Left lung (tissue), 10 donors: Measurements from ENCODE around the gene ATP1A3. TPM values are rescaled to one million over a fixed set of nuclear protein-coding genes. Genes with fewer than 3 reads are reported as not detected.

ENCODE experiments used
- ATAC-seq: fragments of 200-7000 bp; cut with Tn5 transposase; one replicate; pipeline ENCODE4 v1.9.1; 2020; ENCODE audit warnings: moderate library complexity
- DNase-seq, 4 donors: peaks; one replicate each; pipeline ENCODE4 v3.0.0-alpha.2; 2013 to 2020
- H3K27ac ChIP-seq, 2 donors: fragments of 200-600 bp; sonication (generic) in 1 of 2; one replicate each; pipeline versions ENCODE4 v1.5.0 to v1.8.0; 2020 to 2021
- H3K27me3 ChIP-seq, 2 donors: fragments of 200-600 bp; sonication (generic) in 1 of 2; one replicate each; pipeline versions ENCODE4 v1.5.0 to v1.8.0; 2020 to 2021
- H3K36me3 ChIP-seq, 2 donors: fragments of 200-600 bp; sonication (generic) in 1 of 2; one replicate each; pipeline versions ENCODE4 v1.5.0 to v1.8.0; 2020 to 2021
- H3K4me1 ChIP-seq, 2 donors: fragments of 200-600 bp; one replicate each; pipeline ENCODE4 v1.8.0; 2021
- H3K4me3 ChIP-seq, 2 donors: fragments of 200-600 bp; sonication (generic) in 1 of 2; one replicate each; pipeline versions ENCODE4 v1.5.0 to v1.8.0; 2020 to 2021; ENCODE audit warnings: mild to moderate bottlenecking in 1 of 2
- H3K9me3 ChIP-seq, 2 donors: fragments of 200-600 bp; sonication (generic) in 1 of 2; one replicate each; pipeline versions ENCODE4 v1.5.0 to v1.8.0; 2020 to 2021
- CTCF ChIP-seq, 2 donors: fragments of 200-600 bp; sonication (generic) in 1 of 2; IDR thresholded peaks; one replicate each; pipeline versions ENCODE4 v1.5.0 to v1.8.0; 2021; ENCODE audit warnings: antibody characterized with exemption in 2 of 2
- intact Hi-C, 2 donors: fragments of 100-400 bp; cut with DNase I; formaldehyde crosslinking; loops; one replicate each; pipeline versions ENCODE4 v1.11.2 to v1.14.2; 2022
- polyA plus RNA-seq, 6 donors: library from polyadenylated mRNA; unstranded; fragments of 120-200 nt; gene quantifications; one replicate each; pipeline ENCODE4 v1.2.1, GENCODE V29; 2013; ENCODE audit not compliant: insufficient read length in 6 of 6
- total RNA-seq, 2 donors: library from RNA; stranded (reverse); fragmentation: NEBNext Ultra II Directional; extraction: Animal tissue kit (Norgen Biotek cat#: 25700); gene quantifications; one replicate each; pipeline ENCODE4 v1.2.1, GENCODE V29; 2021
- donor health status: DM: no; HTN: yes; CAD: no.
- donor health status: DM: no; HTN: no; CAD: no.

ATP1A3 gene
- total and polyA plus RNA-seq, 8 donors: 0.20 to 0.86 (median 0.40) TPM; not detected in 3

GRCh38 chr19:41999071-41999877 is 5.2 kb upstream of the ATP1A3 start:
- Histone ChIP-seq H3K4me3 (no peak overlapping the region), H3K9me3 (no peaks in the 10 kb centered on the region), H3K27me3 (peaks cover 35 to 88% of the 10 kb centered on the region in 2 donors), H3K27ac (no peak overlapping the region), H3K36me3 (no peaks in the 10 kb centered on the region), H3K4me1 (peaks cover 0 to 5% of the 10 kb centered on the region in 2 donors)
- intact Hi-C loops: no loop called here
- ATAC-seq (no peak), DNase-seq (peak in 1 of 4 donors; percentile 71)
- no peak for TF ChIP-seq CTCF (IDR thresholded peaks at IDR 0.05)

- peak in 3 of 4 donors; percentile 14 to 82 (median 28) for DNase-seq
- peaks cover 43 to 96% of the 10 kb centered on the region in 2 donors for H3K27me3 ChIP-seq
- peak; percentile 28 to 42 for TF ChIP-seq CTCF (IDR thresholded peaks at IDR 0.05)
- H3K36me3 ChIP-seq: no peaks in the 10 kb centered on the region
- peak; percentile 26 for ATAC-seq
- intact Hi-C loops: no loop called here
- H3K9me3 ChIP-seq: no peaks in the 10 kb centered on the region
- H3K4me1 ChIP-seq: peaks cover 0 to 13% of the 10 kb centered on the region in 2 donors
- H3K27ac ChIP-seq: no peak overlapping the region
- H3K4me3 ChIP-seq: no peak overlapping the region
Observed at GRCh38 chr19:41998246-41999020, 4.4 kb upstream of the ATP1A3 start.

GRCh38 chr19:41997851-41998229 is 3.8 kb upstream of the ATP1A3 start:
- no peak for TF ChIP-seq CTCF (IDR thresholded peaks at IDR 0.05)
- Histone ChIP-seq H3K4me1 (peaks cover 0 to 13% of the 10 kb centered on the region in 2 donors), H3K36me3 (no peaks in the 10 kb centered on the region), H3K4me3 (no peak overlapping the region), H3K27me3 (peaks cover 44 to 100% of the 10 kb centered on the region in 2 donors), H3K9me3 (no peaks in the 10 kb centered on the region), H3K27ac (no peak overlapping the region)
- intact Hi-C loops: no loop called here
- ATAC-seq (no peak), DNase-seq (peak in 1 of 4 donors; percentile 39)

- H3K4me3 ChIP-seq: no peak overlapping the region
- no peak for TF ChIP-seq CTCF (IDR thresholded peaks at IDR 0.05)
- H3K27me3 ChIP-seq: peaks cover 44 to 100% of the 10 kb centered on the region in 2 donors
- no peaks in the 10 kb centered on the region for H3K36me3 ChIP-seq
- DNase-seq (peak in 3 of 4 donors; percentile 27 to 86 (median 40)), ATAC-seq (peak; percentile 78)
- intact Hi-C loops: no loop called here
- peaks cover 0 to 13% of the 10 kb centered on the region in 2 donors for H3K4me1 ChIP-seq
- no peak overlapping the region for H3K27ac ChIP-seq
- H3K9me3 ChIP-seq: no peaks in the 10 kb centered on the region
Observed at GRCh38 chr19:41997121-41997850, 3.3 kb upstream of the ATP1A3 start.
